Type B pancreatic cell (in vitro differentiated cells): ENCODE data around the gene MGAT4A. TPM values are rescaled to one million over a fixed set of nuclear protein-coding genes. Genes with fewer than 3 reads are reported as not detected.

Experiments used
- DNase-seq: peaks from one replicate; pipeline ENCODE4 v3.0.0; 2021; ENCODE audit warnings: mixed read lengths; ENCODE audit not compliant: unreplicated experiment; ENCODE audit errors: extremely low spot score
- H3K27ac Mint-ChIP-seq: 2 replicates; pipeline ENCODE4 v1.8.0; 2021; ENCODE audit warnings: mild to moderate bottlenecking, mixed read lengths
- H3K27me3 Mint-ChIP-seq: 2 replicates; pipeline ENCODE4 v1.8.0; 2021; ENCODE audit warnings: mixed read lengths
- H3K36me3 Mint-ChIP-seq: 2 replicates; pipeline ENCODE4 v1.8.0; 2021; ENCODE audit warnings: mixed read lengths
- H3K4me1 Mint-ChIP-seq: one replicate; pipeline ENCODE4 v1.8.0; 2021; ENCODE audit warnings: mixed read lengths; ENCODE audit not compliant: unreplicated experiment
- H3K4me3 Mint-ChIP-seq: 2 replicates; pipeline ENCODE4 v1.8.0; 2021; ENCODE audit warnings: mild to moderate bottlenecking, mixed read lengths
- H3K9me3 Mint-ChIP-seq: 2 replicates; pipeline ENCODE4 v1.8.0; 2021; ENCODE audit warnings: mixed read lengths
- total RNA-seq: library from RNA; stranded (reverse); gene quantifications from 2 replicates; pipeline ENCODE4 v1.2.1, GENCODE V29; 2021; ENCODE audit warnings: low replicate concordance
- TF ChIP-seq, protein P1 (sequence below): fragments of 200-600 bp; sonication (generic); conservative IDR thresholded peaks from 2 replicates; pipeline ENCODE4 v1.5.0; 2021; ENCODE audit warnings: antibody characterized with exemption, mild to moderate bottlenecking

MGAT4A gene
- total RNA-seq, 1 donor from 2014 or later = 32.5 TPM

- no peak for DNase-seq
- Mint-ChIP-seq H3K27ac (no peak overlapping the region), H3K9me3 (no peaks in the 10 kb centered on the region), H3K4me1 (peaks cover 13% of the 10 kb centered on the region), H3K36me3 (no peaks in the 10 kb centered on the region), H3K27me3 (no peaks in the 10 kb centered on the region), H3K4me3 (no peak overlapping the region)
- TF ChIP-seq, protein P1, sequence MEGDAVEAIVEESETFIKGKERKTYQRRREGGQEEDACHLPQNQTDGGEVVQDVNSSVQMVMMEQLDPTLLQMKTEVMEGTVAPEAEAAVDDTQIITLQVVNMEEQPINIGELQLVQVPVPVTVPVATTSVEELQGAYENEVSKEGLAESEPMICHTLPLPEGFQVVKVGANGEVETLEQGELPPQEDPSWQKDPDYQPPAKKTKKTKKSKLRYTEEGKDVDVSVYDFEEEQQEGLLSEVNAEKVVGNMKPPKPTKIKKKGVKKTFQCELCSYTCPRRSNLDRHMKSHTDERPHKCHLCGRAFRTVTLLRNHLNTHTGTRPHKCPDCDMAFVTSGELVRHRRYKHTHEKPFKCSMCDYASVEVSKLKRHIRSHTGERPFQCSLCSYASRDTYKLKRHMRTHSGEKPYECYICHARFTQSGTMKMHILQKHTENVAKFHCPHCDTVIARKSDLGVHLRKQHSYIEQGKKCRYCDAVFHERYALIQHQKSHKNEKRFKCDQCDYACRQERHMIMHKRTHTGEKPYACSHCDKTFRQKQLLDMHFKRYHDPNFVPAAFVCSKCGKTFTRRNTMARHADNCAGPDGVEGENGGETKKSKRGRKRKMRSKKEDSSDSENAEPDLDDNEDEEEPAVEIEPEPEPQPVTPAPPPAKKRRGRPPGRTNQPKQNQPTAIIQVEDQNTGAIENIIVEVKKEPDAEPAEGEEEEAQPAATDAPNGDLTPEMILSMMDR = no peak
Observed at GRCh38 chr2:98701230-98701629, 29.7 kb downstream of the MGAT4A start.

DNA sequence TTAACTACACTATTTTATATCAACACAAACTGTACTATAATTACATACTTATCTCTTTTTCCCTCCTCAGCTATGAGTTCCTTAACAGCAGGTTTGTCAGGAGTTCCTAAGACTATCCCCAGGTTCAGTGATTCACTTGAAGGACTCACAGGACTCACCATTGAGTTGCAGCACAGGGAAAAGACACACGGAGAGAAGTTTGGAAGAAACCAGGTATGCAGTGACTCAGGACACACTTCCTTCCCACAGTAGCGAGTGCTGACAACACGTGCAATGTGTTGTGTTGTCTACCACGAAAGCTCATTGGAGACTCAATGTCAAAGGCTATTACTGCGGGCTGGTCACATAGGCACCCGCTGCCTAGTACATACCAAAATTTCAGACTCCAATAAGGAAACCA, 32.0 kb downstream of the MGAT4A start:
- Mint-ChIP-seq H3K27me3 (no peaks in the 10 kb centered on the region), H3K4me1 (peaks cover 13% of the 10 kb centered on the region), H3K27ac (peak overlapping the region; percentile 6), H3K4me3 (no peak overlapping the region), H3K9me3 (no peaks in the 10 kb centered on the region), H3K36me3 (no peaks in the 10 kb centered on the region)
- TF ChIP-seq, protein P1 = no peak
- DNase-seq = no peak

DNA sequence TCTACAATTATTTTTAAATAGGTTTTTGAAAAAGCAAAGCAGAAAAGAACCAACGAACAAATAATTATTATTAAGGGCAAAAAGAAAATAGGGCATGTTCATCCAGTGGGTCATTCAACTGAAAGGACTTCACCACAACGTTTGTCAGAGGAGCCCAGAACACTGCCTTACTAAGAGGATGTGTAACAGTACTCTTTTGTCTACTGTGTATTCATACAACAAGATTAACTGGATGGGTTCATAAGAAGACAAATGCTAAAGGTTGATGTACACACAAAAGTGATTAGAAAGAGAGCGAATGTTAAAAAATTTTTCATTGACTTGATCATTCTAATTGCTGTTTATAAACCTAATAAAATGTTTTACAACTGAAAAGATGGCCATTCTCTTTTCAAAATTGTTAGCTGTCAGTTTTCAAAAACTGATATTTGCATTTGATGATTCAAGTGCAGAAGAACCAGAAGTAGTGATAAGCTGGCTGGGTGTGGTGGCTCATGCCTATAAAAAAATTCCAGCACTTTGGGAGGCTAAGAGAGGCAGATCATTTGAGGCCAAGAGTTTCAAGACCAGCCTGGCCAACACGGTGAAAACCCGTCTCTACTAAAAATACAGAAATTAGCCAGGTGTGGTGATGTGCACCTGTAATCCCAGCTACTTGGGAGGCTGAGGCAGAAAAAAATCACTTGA, 33.1 kb downstream of the MGAT4A start:
- Mint-ChIP-seq H3K4me1 (peaks cover 8% of the 10 kb centered on the region), H3K9me3 (no peaks in the 10 kb centered on the region), H3K27me3 (no peaks in the 10 kb centered on the region), H3K27ac (no peak overlapping the region), H3K4me3 (no peak overlapping the region), H3K36me3 (no peaks in the 10 kb centered on the region)
- DNase-seq = no peak
- TF ChIP-seq, protein P1 = no peak

- no peak overlapping the region for H3K4me3 Mint-ChIP-seq
- H3K36me3 Mint-ChIP-seq = no peaks in the 10 kb centered on the region
- no peaks in the 10 kb centered on the region for H3K4me1 Mint-ChIP-seq
- DNase-seq = no peak
- TF ChIP-seq, protein P1 = no peak
- no peaks in the 10 kb centered on the region for H3K9me3 Mint-ChIP-seq
- no peaks in the 10 kb centered on the region for H3K27me3 Mint-ChIP-seq
- no peak overlapping the region for H3K27ac Mint-ChIP-seq
Observed at GRCh38 chr2:98696200-98696599, 34.7 kb downstream of the MGAT4A start.

GRCh38 chr2:98695255-98695654, 35.7 kb downstream of the MGAT4A start:
- Mint-ChIP-seq H3K27me3 (no peaks in the 10 kb centered on the region), H3K27ac (no peak overlapping the region), H3K4me1 (no peaks in the 10 kb centered on the region), H3K4me3 (no peak overlapping the region), H3K36me3 (no peaks in the 10 kb centered on the region), H3K9me3 (no peaks in the 10 kb centered on the region)
- no peak for DNase-seq
- TF ChIP-seq, protein P1 = no peak

DNA sequence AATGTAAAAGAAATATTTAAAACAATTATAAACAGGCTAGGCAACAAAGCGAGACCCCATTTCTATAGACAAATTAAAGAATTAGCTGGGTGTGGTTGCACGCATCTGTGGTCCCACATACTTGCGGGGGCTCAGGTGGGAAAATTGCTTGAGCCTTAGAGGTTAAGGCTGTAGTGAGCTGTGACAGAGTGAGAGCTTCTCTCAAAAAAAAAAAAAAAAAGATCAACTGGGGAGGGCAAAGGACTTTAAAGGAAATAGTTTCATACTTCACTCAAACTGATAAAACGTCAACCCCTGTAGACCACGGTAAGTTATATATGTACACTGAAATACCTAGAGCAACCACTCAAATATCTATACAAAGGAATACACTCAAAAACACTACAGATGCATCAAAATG, 37.5 kb downstream of the MGAT4A start:
- H3K27me3 Mint-ChIP-seq = no peaks in the 10 kb centered on the region

More for the DNA sequence above, 37.5 kb downstream of the MGAT4A start:
- TF ChIP-seq, protein P1 = no peak
- no peaks in the 10 kb centered on the region for H3K9me3 Mint-ChIP-seq
- H3K27ac Mint-ChIP-seq = no peak overlapping the region
- DNase-seq = no peak
- no peaks in the 10 kb centered on the region for H3K36me3 Mint-ChIP-seq
- no peak overlapping the region for H3K4me3 Mint-ChIP-seq
- H3K4me1 Mint-ChIP-seq = no peaks in the 10 kb centered on the region
